ENCODE measurements around the gene ALDH1L2. TPM values are rescaled to one million over a fixed set of nuclear protein-coding genes. Genes with fewer than 3 reads are reported as not detected.
A peak's percentile ranks its signal among the peaks of the same experiment; 100 is the strongest.

Gene ALDH1L2
- total RNA-seq, 1 donor: 79.1 TPM

DNA sequence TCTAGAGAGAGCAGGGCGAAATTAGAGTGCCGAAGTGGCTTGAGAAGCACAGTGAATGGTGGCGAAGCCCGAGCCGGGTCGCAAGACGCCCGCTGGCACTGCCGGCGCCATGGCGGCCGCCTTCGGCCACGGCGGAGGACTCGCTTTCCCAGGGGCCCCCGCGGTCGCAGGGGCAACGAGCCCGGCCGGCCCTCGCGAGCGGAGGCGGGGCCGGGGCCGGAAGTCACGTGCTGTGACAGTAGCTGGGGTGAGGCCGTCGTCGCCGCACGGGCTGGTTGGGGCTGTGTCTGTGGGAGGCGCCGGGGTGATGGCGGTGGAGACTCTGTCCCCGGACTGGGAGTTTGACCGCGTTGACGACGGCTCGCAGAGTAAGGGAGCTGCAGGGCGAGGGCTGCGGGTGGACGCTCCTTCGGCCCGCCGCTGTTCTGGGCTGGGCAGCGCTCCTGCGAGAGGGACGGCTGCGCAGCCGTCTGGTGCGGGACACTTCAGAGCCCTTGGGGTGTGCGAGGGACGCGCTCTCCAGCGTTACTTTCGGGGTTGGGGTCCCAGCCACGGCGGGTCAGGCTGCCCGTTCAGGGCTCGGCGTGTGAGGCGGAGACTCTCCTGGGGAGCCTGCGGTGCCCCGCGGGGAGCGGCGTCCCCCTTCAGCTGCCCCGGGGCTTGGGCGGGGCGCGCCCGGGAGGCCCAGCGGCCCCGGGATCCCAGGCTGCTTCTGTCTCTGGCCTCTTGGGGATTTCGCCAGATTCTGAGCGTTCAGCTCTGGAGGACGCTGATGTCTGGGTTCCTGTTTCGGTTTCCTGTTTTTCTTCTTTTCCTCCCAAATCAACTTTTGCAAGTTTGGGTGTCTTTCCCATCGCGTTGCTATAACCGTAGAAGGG, 23.5 kb upstream of the ALDH1L2 start, which contains the start of gene WASHC4:
WASHC4 (plus strand) TSS at position 238 of the 878 bp plus-strand sequence; CDS start at position 308, 70 bp downstream.
- TF ChIP-seq, protein P1, sequence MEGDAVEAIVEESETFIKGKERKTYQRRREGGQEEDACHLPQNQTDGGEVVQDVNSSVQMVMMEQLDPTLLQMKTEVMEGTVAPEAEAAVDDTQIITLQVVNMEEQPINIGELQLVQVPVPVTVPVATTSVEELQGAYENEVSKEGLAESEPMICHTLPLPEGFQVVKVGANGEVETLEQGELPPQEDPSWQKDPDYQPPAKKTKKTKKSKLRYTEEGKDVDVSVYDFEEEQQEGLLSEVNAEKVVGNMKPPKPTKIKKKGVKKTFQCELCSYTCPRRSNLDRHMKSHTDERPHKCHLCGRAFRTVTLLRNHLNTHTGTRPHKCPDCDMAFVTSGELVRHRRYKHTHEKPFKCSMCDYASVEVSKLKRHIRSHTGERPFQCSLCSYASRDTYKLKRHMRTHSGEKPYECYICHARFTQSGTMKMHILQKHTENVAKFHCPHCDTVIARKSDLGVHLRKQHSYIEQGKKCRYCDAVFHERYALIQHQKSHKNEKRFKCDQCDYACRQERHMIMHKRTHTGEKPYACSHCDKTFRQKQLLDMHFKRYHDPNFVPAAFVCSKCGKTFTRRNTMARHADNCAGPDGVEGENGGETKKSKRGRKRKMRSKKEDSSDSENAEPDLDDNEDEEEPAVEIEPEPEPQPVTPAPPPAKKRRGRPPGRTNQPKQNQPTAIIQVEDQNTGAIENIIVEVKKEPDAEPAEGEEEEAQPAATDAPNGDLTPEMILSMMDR (IDR thresholded peaks at IDR 0.05; ENCODE audit: insufficient read depth, low read length): no peak
- DNase-seq (ENCODE audit: low read depth): peak; percentile 80
- peak within 1 kb of the TSS; percentile 94 for H3K4me3 ChIP-seq (ENCODE audit: low read depth, low read length)

- DNase-seq (ENCODE audit: low read depth): peak; percentile 67
- TF ChIP-seq, protein P1 (IDR thresholded peaks at IDR 0.05; ENCODE audit: insufficient read depth, low read length): no peak
- peak overlapping the region; percentile 94 for H3K4me3 ChIP-seq (ENCODE audit: low read depth, low read length)
Measured at GRCh38 chr12:105107171-105107493, 22.9 kb upstream of the ALDH1L2 start.

DNA sequence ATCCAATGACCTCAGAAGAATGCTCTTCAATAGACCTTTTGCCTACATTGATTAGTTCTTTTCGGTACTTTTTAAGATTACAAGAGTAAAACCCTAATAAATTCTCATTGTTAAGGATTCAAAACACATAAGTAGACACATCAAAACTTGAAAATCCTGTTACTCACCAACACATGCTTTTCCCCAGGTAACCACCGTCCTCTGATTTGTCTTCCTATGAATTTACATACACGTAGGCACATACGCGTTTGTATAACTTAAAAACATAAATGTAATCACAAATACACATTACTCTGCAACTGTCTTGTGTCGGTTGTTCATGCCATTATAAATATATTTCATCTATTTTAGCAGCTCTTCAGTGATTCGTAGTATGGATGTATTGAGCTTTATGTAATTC, 22.4 kb upstream of the ALDH1L2 start:
- TF ChIP-seq, protein P1 (IDR thresholded peaks at IDR 0.05; ENCODE audit: insufficient read depth, low read length): no peak
- peak overlapping the region; percentile 94 for H3K4me3 ChIP-seq (ENCODE audit: low read depth, low read length)
- DNase-seq (ENCODE audit: low read depth): no peak

DNA sequence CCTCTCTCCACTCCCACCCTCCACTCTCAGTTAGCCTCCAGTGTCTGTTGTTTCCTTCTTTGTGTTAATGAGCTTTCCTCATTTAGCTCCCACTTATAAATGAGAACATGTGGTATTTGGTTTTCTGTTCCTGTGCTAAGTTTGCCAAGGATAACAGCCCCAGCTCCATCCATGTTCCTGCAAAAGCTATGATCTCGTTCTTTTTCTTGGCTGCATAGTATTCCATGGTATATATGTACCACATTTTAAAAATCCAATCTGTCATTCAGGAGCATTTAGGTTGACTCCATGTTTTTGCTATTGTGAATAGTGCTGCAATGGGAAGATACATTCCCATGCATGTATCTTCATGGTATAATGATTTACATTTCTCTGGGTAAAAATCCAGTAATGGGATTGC, 20.5 kb upstream of the ALDH1L2 start:
- H3K4me3 ChIP-seq (ENCODE audit: low read depth, low read length): no peak overlapping the region
- TF ChIP-seq, protein P1 (IDR thresholded peaks at IDR 0.05; ENCODE audit: insufficient read depth, low read length): no peak
- no peak for DNase-seq (ENCODE audit: low read depth)

- H3K4me3 ChIP-seq (ENCODE audit: low read depth, low read length): no peak overlapping the region
- TF ChIP-seq, protein P1 (IDR thresholded peaks at IDR 0.05; ENCODE audit: insufficient read depth, low read length): no peak
- no peak for DNase-seq (ENCODE audit: low read depth)
Measured at GRCh38 chr12:105102673-105103072, 18.4 kb upstream of the ALDH1L2 start.

GRCh38 chr12:105100998-105101397, 16.7 kb upstream of the ALDH1L2 start:
- H3K4me3 ChIP-seq (ENCODE audit: low read depth, low read length): no peak overlapping the region
- TF ChIP-seq, protein P1 (IDR thresholded peaks at IDR 0.05; ENCODE audit: insufficient read depth, low read length): no peak
- DNase-seq (ENCODE audit: low read depth): peak; percentile 66

Measured in fibroblast of the aortic adventitia (primary cell).